ENCODE data around the gene SLC22A17. TPM values are rescaled to one million over a fixed set of nuclear protein-coding genes. Genes with fewer than 3 reads are reported as not detected.

SLC22A17 gene
- total and polyA plus RNA-seq, 9 of the 15 experiments (the other 6 are each of a cell fraction or from before 2014, with no cell fraction given): 0.07 to 0.09 TPM; not detected in 7

GRCh38 chr14:23398348-23398747 lies 45.7 kb upstream of the SLC22A17 start (continued):
- no peak for TF ChIP-seq BCOR (IDR thresholded peaks at IDR 0.05)

DNA sequence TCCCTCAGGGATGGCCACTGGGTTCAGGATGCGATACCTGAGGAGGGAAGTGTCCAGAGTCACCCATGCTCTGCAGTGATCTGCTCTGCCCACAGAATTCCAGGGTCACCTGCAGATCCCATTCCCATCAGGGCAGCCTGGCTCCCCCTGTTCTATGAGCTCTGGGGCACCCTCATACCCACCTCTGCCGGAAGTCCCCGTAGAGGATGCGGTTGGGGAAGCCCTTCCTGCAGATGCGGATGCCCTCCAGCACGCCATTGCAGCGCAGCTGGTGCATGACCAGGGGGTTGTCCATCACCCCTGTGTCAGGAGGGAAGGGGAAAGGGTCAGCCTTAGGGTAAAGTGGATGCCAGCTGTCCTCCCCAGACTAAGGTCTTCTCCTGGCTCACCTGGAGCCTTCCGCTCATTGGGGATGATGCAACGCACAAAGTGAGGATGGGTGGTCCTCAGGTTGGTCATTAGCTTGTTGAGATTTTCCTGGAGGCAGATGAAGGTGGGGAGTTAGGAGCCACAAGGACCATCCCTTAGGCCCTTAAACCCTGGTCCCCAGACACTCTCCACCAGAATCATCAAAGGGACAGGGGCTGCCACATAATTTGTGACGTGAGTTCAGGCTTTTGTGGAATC lies 44.2 kb upstream of the SLC22A17 start:
- Histone ChIP-seq H3K4me3 (no peak overlapping the region), H3K36me3 (ENCODE audit: control insufficient read depth, insufficient read depth, low read length) (no peaks in the 10 kb centered on the region), H3K4me2 (ENCODE audit: insufficient read depth, low read length) (no peak overlapping the region), H2AFZ (ENCODE audit: low read depth, low read length) (no peak overlapping the region), H3K79me2 (ENCODE audit: control insufficient read depth, insufficient read depth, low read length) (no peaks in the 10 kb centered on the region), H4K20me1 (replicated peaks; ENCODE audit: control insufficient read depth, insufficient read depth, low read length) (no peaks in the 10 kb centered on the region), H3K27ac (ENCODE audit: extremely low read depth, low read depth, low read length) (no peak overlapping the region), H3K27me3 (ENCODE audit: control insufficient read depth in 2 of 2, insufficient read depth in 2 of 2, low read length in 2 of 2) (peaks cover 10 to 49% of the 10 kb centered on the region in 2 experiments; a peak in 3 of 5 replicates), H3K9me1 (ENCODE audit: control insufficient read depth, insufficient read depth, low read length) (no peaks in the 10 kb centered on the region), H3K4me1 (replicated peaks in 1 of 2; ENCODE audit: control insufficient read depth in 2 of 2, insufficient read depth in 2 of 2, low read length in 2 of 2) (no peaks in the 10 kb centered on the region; a peak in 1 of 5 replicates), H3K9ac (ENCODE audit: insufficient read depth in 1 of 2, low read depth in 2 of 2, low read length in 2 of 2) (no peak overlapping the region), H3K9me3 (replicated peaks; ENCODE audit: control insufficient read depth, insufficient read depth, low read depth, low read length) (no peaks in the 10 kb centered on the region)
- in situ Hi-C loops (cut with MboI) (no loop called here), intact Hi-C loops (cut with micrococcal nuclease) (no loop called here)
- 0% methylated on average over 2 of the region's 10 CpGs for WGBS (ENCODE audit: insufficient coverage, low coverage, missing lambda C conversion rate)
- ChIA-PET CTCF (ENCODE audit: low intra/inter-chr PET ratio) (no interaction called here), POLR2A (interaction anchor here (0.7 to 1.0 kb wide), 2 partner anchors 13 to 218 kb away, joined by 3 read pairs; no protein-coding TSS in a partner anchor)
- TF ChIP-seq KDM5B (IDR thresholded peaks at IDR 0.05; ENCODE audit: insufficient replicate concordance, low read depth, low read length) (no peak), NFE2L1 (tag; IDR thresholded peaks at IDR 0.05; ENCODE audit: borderline replicate concordance, low read depth) (no peak), HNRNPH1 (optimal IDR thresholded peaks at IDR 0.05; ENCODE audit: low read depth, low read length) (no peak), BCOR (IDR thresholded peaks at IDR 0.05) (no peak), DEAF1 (CRISPR knock-in tag; IDR thresholded peaks at IDR 0.05) (no peak), ZNF696 (CRISPR knock-in tag; conservative IDR thresholded peaks at IDR 0.05) (no peak), U2AF1 (optimal IDR thresholded peaks at IDR 0.05; ENCODE audit: low read depth, low read length) (no peak)
- TF ChIP-seq, protein P1, sequence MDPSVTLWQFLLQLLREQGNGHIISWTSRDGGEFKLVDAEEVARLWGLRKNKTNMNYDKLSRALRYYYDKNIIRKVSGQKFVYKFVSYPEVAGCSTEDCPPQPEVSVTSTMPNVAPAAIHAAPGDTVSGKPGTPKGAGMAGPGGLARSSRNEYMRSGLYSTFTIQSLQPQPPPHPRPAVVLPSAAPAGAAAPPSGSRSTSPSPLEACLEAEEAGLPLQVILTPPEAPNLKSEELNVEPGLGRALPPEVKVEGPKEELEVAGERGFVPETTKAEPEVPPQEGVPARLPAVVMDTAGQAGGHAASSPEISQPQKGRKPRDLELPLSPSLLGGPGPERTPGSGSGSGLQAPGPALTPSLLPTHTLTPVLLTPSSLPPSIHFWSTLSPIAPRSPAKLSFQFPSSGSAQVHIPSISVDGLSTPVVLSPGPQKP (CRISPR knock-in tag; IDR thresholded peaks at IDR 0.05): no peak
- no TSS peak for BruUV-seq (replicated peaks)
- no peak for DNase-seq (ENCODE audit: extremely low read depth in 1 of 4, low spot score in 3 of 4)
- no peak for ATAC-seq
- FAIRE-seq: no peak
